ENCODE results near the gene SEM1. TPM values are rescaled to one million over a fixed set of nuclear protein-coding genes. Genes with fewer than 3 reads are reported as not detected.

SEM1 gene
- total and polyA plus RNA-seq, 9 of the 15 experiments (the other 6 are each of a cell fraction or from before 2014, with no cell fraction given): 74.7 to 938 (median 454) TPM

DNA sequence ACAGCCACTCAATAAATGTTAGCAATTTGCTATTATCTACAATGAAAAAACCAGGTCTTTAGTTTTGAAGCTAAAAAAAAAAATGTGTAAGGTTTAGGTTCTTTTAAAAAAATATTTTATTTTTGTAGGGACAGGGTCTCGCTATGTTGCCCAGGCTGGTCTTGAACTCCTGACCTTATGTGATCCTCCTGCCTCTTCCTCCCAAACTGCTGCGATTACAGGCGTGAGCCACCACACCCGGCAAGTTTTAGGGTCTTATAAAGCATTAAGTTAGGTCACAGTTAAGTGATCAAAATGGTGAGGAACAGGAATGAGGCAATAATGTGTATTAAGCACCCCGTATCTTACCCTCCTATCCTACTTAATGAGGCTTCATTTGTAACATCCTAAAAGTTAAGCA lies 774 bp downstream of the SEM1 start (continued):
- TF ChIP-seq ZNF212 (CRISPR knock-in tag; IDR thresholded peaks at IDR 0.05): no peak
- TF ChIP-seq BCOR (IDR thresholded peaks at IDR 0.05): 0 out of 2 replicates have a peak, but pooled peaks have one; percentile 28
- TF ChIP-seq CEBPB (tag; IDR thresholded peaks at IDR 0.05): 0 out of 2 replicates have a peak, but pooled peaks have one; percentile 23
- 0 out of 2 replicates have a peak, but pooled peaks have one; percentile 10 for TF ChIP-seq HMBOX1 (IDR thresholded peaks at IDR 0.05)
- no peak for TF ChIP-seq CREB3 (tag; conservative IDR thresholded peaks at IDR 0.05; ENCODE audit: low read depth)
- no peak for TF ChIP-seq NR1H2 (CRISPR knock-in tag; IDR thresholded peaks at IDR 0.05)
- no peak for TF ChIP-seq PHF8 (IDR thresholded peaks at IDR 0.05; ENCODE audit: borderline replicate concordance, low read length)
- TF ChIP-seq ETS2 (tag; IDR thresholded peaks at IDR 0.05; ENCODE audit: borderline replicate concordance, poor library complexity, severe bottlenecking): no peak
- peak; percentile 76 for TF ChIP-seq RBM25 (IDR thresholded peaks at IDR 0.05; ENCODE audit: low read depth, low read length, severe bottlenecking)
- peak; percentile 39; the same call in 1 of the 2 replicates for TF ChIP-seq CEBPG (CRISPR knock-in tag; IDR thresholded peaks at IDR 0.05)
- TF ChIP-seq CEBPG (tag; conservative IDR thresholded peaks at IDR 0.05 in 1 of 2, IDR thresholded peaks at IDR 0.05 in 1 of 2): no peak
- TF ChIP-seq ZFP36 (IDR thresholded peaks at IDR 0.05; ENCODE audit: low read depth, low read length, partially characterized antibody): no peak
- TF ChIP-seq ZNF668 (CRISPR knock-in tag; IDR thresholded peaks at IDR 0.05): no peak
